H4 (cell line): ENCODE results near the gene EHD4. TPM values are rescaled to one million over a fixed set of nuclear protein-coding genes. Genes with fewer than 3 reads are reported as not detected.
A peak's percentile ranks its signal among the peaks of the same experiment; 100 is the strongest.

Experiments
- DNase-seq: peaks from one replicate; pipeline ENCODE4 v3.0.0-alpha.2; 2015; ENCODE audit warnings: low spot score
- total RNA-seq: library from RNA; depleted of rRNA; stranded (reverse); fragments of >200 nt; shearing (Covaris generic); gene quantifications from 2 replicates; pipeline ENCODE4 v1.2.3, GENCODE V29; 2014

Gene EHD4
- total RNA-seq, 1 experiment from 2014 or later = 6.8 TPM

GRCh38 chr15:41881086-41881485 is 91.3 kb downstream of the EHD4 start:
- DNase-seq = no peak

GRCh38 chr15:41880156-41880877 is 92.0 kb downstream of the EHD4 start:
- no peak for DNase-seq

- no peak for DNase-seq
Measured at GRCh38 chr15:41879321-41879845, 93.0 kb downstream of the EHD4 start.

GRCh38 chr15:41878355-41878699 is 94.0 kb downstream of the EHD4 start:
- no peak for DNase-seq

GRCh38 chr15:41877631-41878354 is 94.6 kb downstream of the EHD4 start:
- DNase-seq = no peak

- no peak for DNase-seq
Measured at GRCh38 chr15:41876689-41877088, 95.7 kb downstream of the EHD4 start.

- no peak for DNase-seq
Measured at GRCh38 chr15:41876007-41876406, 96.3 kb downstream of the EHD4 start.

- no peak for DNase-seq
Measured at GRCh38 chr15:41874736-41875135, 97.6 kb downstream of the EHD4 start.

- no peak for DNase-seq
Measured at GRCh38 chr15:41873711-41874110, 98.6 kb downstream of the EHD4 start.

- no peak for DNase-seq
Measured at GRCh38 chr15:41872166-41872747, 100.1 kb downstream of the EHD4 start.

GRCh38 chr15:41871175-41871905 is 101.0 kb downstream of the EHD4 start:
- no peak for DNase-seq

- DNase-seq = peak; percentile 43
Measured at GRCh38 chr15:41870689-41871081, 101.7 kb downstream of the EHD4 start.

GRCh38 chr15:41869770-41870688 is 102.3 kb downstream of the EHD4 start:
- DNase-seq = no peak

GRCh38 chr15:41868321-41868720 is 104.0 kb downstream of the EHD4 start:
- DNase-seq = no peak

GRCh38 chr15:41866872-41867579 is 105.3 kb downstream of the EHD4 start:
- DNase-seq = no peak

GRCh38 chr15:41866263-41866703 is 106.1 kb downstream of the EHD4 start:
- no peak for DNase-seq

GRCh38 chr15:41865490-41866055 is 106.8 kb downstream of the EHD4 start:
- DNase-seq = no peak

GRCh38 chr15:41862515-41863116 is 109.7 kb downstream of the EHD4 start:
- no peak for DNase-seq

- DNase-seq = no peak
Measured at GRCh38 chr15:41861736-41862356, 110.5 kb downstream of the EHD4 start.
